A549 (cell line): ENCODE measurements around the gene SLC17A7.

ENCODE experiments used
- BHLHE40 ChIP-seq: IDR thresholded peaks from 2 replicates; pipeline ENCODE4 v1.6.1; 2012; ENCODE audit warnings: low read depth, low read length, inconsistent platforms
- E2F6 ChIP-seq: IDR thresholded peaks from 2 replicates; pipeline ENCODE4 v1.6.1; 2012; ENCODE audit warnings: low read depth, borderline replicate concordance
- FOSB ChIP-seq: fragments of 250-450 bp; sonication (Bioruptor Pico); IDR thresholded peaks from 2 replicates; pipeline ENCODE4 v1.5.0; 2020; ENCODE audit warnings: mild to moderate bottlenecking, moderate library complexity
- FOSL2 ChIP-seq, 2 experiments: fragments of 450-650 bp in 1 of 2; fragments of >200 bp in 1 of 2; sonication (Bioruptor Twin) in 1 of 2; formaldehyde crosslinking; IDR thresholded peaks; 2 replicates each; pipeline versions ENCODE4 v1.5.0 to v1.6.1; 2016 to 2020; ENCODE audit warnings: mild to moderate bottlenecking in 1 of 2, moderate library complexity in 1 of 2
- PHF8 ChIP-seq: fragments of 200-600 bp; sonication (generic); IDR thresholded peaks from 2 replicates; pipeline ENCODE4 v1.6.1; 2016; ENCODE audit warnings: low read depth, mild to moderate bottlenecking, antibody characterized with exemption, moderate library complexity, borderline replicate concordance
- POLR2A ChIP-seq: IDR thresholded peaks from 2 replicates; pipeline ENCODE4 v1.6.1; 2012; ENCODE audit warnings: mild to moderate bottlenecking, low read length
- POLR2AphosphoS2 ChIP-seq: conservative IDR thresholded peaks from 2 replicates; pipeline ENCODE4 v1.6.1; 2012; ENCODE audit warnings: low read length, improper control_type of control experiment, inconsistent platforms
- RAD21 ChIP-seq, 2 experiments: fragments of >200 bp in 1 of 2; sonication (Bioruptor Twin) in 1 of 2; formaldehyde crosslinking in 1 of 2; IDR thresholded peaks in 1 of 2; conservative IDR thresholded peaks in 1 of 2; 2 replicates in 1 of 2; 3 replicates in 1 of 2; pipeline ENCODE4 v1.6.1; 2012 to 2018; ENCODE audit warnings: inconsistent platforms in 1 of 2
- RCOR1 ChIP-seq: fragments of 150-350 bp; IDR thresholded peaks from 2 replicates; pipeline ENCODE4 v1.6.1; 2014; ENCODE audit warnings: antibody characterized with exemption, low read length, low read depth
- SMC3 ChIP-seq: fragments of >200 bp; sonication (Bioruptor Twin); formaldehyde crosslinking; IDR thresholded peaks from 3 replicates; pipeline ENCODE4 v1.6.1; 2018; ENCODE audit warnings: inconsistent platforms
- TF ChIP-seq, protein P1 (sequence below): fragments of >200 bp; sonication (Bioruptor Twin); formaldehyde crosslinking; IDR thresholded peaks from 3 replicates; pipeline ENCODE4 v1.5.1; 2016

- TF ChIP-seq, protein P1, sequence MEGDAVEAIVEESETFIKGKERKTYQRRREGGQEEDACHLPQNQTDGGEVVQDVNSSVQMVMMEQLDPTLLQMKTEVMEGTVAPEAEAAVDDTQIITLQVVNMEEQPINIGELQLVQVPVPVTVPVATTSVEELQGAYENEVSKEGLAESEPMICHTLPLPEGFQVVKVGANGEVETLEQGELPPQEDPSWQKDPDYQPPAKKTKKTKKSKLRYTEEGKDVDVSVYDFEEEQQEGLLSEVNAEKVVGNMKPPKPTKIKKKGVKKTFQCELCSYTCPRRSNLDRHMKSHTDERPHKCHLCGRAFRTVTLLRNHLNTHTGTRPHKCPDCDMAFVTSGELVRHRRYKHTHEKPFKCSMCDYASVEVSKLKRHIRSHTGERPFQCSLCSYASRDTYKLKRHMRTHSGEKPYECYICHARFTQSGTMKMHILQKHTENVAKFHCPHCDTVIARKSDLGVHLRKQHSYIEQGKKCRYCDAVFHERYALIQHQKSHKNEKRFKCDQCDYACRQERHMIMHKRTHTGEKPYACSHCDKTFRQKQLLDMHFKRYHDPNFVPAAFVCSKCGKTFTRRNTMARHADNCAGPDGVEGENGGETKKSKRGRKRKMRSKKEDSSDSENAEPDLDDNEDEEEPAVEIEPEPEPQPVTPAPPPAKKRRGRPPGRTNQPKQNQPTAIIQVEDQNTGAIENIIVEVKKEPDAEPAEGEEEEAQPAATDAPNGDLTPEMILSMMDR: no peak
- TF ChIP-seq FOSB (CRISPR knock-in tag): no peak
- TF ChIP-seq E2F6: no peak
- TF ChIP-seq POLR2A: no peak
- no peak for TF ChIP-seq SMC3
- TF ChIP-seq POLR2AphosphoS2: no peak
- no peak for TF ChIP-seq BHLHE40
- TF ChIP-seq PHF8: no peak
- no peak for TF ChIP-seq FOSL2 (IDR thresholded peaks at IDR 0.05)
- TF ChIP-seq FOSL2 (CRISPR knock-in tag; IDR thresholded peaks at IDR 0.05): no peak
- TF ChIP-seq RAD21 (conservative IDR thresholded peaks at IDR 0.05 in 1 of 2, IDR thresholded peaks at IDR 0.05 in 1 of 2): no peak
- TF ChIP-seq RCOR1: no peak
Measured at GRCh38 chr19:49419173-49419572, 22.2 kb downstream of the SLC17A7 start.
